TTC549 (cell line): ENCODE measurements around the gene NTSR1.

Experiments
- FAIRE-seq: peaks from 2 replicates; lab custom pipeline; 2012; peaks lifted over from hg19 to GRCh38; lab: Jason Lieb, UNC

NTSR1 gene

DNA sequence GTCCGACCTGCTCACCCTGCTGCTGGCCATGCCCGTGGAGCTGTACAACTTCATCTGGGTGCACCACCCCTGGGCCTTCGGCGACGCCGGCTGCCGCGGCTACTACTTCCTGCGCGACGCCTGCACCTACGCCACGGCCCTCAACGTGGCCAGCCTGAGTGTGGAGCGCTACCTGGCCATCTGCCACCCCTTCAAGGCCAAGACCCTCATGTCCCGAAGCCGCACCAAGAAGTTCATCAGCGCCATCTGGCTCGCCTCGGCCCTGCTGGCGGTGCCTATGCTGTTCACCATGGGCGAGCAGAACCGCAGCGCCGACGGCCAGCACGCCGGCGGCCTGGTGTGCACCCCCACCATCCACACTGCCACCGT, 885 bp downstream of the NTSR1 start:
- no peak for FAIRE-seq

DNA sequence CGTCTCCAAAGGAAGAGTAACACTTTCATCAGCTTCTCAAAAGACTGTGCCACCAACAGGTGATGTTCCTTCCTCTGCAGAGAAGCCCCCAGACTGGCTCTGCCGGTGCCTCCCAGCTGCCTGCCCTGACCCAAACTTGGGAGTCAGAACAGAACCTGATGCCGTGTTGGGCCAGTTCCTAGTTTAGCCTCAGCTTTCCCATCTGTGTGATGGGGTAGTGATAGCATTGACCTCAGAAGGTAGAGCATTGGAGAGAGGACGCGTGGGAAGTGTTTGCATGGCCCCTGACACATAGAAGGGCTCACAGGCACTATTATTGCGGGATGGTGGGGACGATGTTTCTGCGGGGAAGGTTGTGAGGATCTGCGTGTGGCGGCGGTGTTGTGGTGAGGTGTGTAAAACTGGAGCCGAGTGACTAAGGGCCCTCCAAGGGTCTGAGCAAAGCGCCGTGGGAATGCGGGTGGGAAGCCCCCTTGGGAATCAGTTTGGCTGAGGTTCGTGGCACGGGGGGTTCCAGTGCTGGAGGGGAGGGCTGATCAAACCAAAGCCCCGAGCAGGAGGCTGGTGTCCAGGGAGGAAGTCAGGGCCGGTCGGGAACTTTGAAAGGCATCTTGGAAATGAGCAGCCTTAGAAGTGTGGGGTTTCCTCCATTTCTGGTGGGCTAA, 1.7 kb downstream of the NTSR1 start:
- FAIRE-seq = no peak

DNA sequence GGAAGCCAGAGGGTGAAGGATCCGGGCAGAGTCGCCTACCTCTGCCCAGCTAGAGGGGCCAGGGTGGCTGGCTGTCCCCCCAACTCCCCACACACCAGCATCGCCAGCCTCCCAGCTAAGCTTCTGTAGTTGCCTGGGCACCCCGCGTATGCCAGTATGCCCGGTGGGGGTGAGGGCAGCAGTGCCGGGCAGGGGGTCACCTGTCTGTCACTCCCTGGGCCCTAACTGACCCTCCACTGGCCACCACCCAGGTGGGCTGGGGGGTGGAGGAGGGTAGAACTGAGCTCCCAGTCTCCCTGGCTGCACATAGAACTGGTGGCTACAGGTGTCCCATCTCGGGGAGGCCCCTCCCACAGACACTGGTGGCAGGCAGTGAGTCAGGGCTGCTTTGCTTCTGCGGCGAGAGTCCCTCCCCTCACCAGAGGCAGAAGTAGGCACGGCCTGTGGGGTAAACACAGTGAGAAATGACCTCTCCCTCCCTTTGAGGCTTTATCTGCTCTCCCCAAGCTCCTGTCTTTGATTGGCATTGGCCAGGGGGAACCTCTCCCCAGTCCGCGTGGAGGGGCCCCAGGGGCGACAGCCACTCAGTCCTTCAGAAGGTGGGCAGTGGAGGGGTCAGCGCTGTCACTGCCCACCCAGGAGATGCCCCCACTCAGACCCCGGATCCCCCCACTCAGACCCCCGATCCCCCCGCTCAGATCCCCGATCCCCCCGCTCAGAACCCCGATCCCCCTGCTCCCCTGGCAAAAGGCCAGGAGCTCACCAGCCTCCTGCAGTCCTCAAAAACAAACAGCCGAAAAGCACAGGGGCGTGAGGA, 2.5 kb downstream of the NTSR1 start:
- FAIRE-seq = no peak

DNA sequence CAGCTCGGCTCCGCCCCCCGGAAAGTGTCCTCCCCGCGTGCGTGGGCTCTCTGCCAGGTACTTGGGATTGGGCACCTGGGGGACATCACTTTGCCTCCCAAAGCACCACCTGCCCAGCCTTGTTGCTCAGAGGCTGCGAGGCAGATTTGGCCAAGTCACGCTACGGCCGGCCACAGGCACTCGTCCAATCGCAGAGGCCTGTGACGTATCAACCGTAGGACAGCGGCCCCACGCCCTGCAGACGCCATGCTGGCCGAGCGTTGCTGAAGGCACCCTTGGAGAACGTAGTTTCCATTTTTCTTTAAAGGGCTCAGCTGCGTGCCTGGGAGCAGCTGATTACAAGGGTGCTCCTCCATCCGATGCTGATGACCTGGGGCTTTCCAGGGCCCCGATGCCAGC, 3.1 kb downstream of the NTSR1 start:
- no peak for FAIRE-seq

DNA sequence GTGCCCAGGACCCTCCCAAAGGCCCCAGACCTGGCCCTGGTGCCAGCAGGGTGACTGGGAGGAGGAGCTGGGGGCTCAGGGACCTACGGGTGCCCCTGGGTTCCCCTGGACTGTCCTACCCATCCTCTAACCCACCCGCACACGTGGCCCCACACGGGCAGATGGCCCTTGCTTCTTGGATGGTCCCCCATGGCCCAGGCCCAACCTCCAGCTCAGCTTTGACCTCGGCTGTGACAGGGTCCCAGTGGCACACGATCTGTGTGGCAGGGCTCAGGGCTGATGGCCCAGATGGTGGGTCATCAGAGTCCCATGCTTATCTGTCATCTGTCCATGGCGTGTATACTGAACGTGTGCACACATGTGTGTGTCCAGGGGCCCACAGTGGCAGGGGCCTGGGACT, 4.0 kb downstream of the NTSR1 start:
- no peak for FAIRE-seq

DNA sequence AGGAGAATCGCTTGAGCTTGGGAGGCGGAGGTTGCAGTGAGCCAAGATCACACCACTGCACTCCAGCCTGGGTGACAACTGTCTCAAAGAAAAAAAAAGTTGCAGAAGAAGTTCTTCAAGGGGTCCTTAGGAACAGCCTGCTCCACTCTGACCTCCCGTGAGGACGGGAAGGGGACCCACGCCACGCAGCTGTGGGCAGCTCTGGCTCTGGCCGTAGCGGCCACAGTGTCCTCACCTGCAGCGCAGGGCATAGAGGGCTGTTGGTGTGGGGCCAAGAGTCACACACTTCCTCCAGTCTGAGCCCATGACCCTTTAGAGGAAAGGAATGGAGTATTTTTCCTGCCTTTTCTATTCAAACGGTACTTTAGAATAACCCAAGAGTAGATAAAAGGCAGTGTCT, 5.4 kb downstream of the NTSR1 start:
- no peak for FAIRE-seq

DNA sequence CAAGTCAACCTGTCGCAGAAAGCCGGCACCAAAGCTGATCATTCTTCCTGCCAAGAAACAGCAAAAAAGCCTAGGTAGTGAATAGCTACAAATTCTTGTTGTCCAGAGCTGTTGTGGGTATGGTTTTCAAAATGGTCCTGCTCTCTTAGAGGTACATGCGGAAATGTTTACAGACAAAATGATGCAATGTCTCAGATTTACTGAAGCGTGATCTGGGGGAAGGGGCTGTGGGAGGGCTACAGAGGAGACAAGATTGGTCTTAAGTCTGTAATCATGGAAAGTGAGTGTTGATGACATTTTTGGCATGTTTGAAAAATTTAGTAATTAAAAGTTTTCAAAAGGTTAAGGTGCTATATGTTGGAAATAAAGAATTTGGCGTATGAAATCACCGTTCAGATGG, 6.2 kb downstream of the NTSR1 start:
- FAIRE-seq = no peak

DNA sequence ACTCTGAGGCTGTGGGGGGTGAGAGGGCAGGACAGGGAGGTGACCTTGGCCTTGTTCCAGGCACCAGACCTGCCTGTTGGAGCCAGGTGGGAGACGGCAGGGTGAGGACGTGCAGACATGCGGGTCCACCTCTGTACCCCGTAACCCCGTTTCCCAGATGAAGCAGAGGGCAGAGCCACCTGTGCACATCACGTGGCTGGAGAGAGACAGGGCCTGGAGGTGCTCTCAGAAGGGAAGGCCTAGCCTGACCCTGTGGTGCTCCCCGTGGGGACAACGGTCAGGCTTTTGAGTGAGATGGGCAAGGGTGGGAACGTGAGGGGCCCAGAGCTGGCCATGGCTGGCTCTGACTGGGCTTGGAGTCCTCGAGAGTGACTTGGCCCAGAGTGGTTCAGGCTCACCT, 6.6 kb downstream of the NTSR1 start:
- no peak for FAIRE-seq

DNA sequence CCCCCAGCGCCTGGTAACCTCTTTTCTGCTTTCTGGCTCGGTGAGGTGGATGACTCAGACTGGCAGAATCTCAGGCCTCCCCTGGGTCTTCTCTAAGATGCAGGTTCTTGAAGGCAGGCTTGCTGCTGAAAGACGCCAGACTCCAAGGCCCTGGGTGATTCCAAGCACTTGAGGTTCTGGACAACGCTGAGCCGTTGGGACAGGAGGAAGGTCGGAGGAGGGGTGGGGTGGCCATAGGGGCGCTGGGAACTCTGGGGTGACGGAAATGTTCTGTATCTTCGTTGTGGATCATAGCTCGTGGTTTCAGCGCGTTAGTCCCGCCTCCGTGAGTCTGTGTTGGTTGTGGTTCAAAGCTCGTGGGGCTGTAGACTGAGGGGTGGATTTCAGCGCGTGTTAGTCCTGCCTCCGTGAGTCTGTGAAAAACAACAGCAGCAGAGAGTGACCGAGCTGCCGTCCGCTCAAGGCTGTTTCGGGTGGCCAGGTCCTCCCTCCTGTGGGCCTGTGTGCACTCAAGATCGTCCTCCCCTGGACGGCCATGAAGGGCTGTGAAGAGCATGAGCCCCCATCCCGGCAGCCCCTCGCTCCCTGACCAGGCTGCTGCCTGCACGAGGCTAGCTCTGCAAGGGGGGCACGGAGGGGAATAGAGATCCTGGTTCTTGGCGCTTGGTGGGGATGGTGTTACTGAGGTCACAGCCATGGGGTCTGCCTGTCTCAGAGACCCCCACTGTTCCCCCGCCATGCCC, 7.7 kb downstream of the NTSR1 start:
- no peak for FAIRE-seq

DNA sequence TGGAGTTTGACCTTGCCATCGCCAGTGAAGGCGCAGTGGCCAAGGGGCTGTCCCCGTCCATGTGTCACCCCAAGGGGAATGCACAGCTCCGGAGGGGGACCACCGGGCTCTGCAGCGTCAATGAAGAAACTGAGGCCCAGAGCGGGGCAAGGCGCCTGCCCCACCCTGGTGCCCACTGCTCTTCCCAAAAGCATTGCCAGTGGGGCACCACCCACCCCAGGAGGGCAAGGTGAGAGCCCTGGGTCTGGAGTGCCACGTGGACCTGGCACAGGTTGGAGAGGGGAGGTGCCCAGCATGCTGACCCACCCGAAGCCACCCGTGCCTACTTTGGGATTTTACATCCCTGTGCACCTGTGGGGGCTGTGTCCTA, 8.3 kb downstream of the NTSR1 start:
- FAIRE-seq = no peak

DNA sequence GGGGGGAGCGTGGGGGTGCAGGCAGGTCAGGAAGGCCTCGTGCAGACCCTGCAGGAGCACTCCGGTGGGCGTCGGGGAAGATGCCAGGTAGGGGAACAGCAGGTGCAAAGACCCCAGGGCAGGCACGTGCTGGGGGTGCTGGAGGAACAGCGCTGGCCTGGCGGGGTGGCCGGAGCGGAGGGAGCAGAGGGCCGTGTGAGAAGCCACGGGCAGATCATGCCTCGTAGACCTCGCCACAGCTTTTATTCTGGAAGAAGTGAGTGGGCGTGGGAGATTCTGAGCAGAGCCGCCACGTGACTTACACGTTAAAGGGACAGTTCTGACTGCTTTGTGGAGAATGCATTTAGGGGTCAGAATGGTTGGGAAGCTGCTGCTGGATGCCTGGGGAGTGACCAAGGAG, 9.3 kb downstream of the NTSR1 start:
- no peak for FAIRE-seq

DNA sequence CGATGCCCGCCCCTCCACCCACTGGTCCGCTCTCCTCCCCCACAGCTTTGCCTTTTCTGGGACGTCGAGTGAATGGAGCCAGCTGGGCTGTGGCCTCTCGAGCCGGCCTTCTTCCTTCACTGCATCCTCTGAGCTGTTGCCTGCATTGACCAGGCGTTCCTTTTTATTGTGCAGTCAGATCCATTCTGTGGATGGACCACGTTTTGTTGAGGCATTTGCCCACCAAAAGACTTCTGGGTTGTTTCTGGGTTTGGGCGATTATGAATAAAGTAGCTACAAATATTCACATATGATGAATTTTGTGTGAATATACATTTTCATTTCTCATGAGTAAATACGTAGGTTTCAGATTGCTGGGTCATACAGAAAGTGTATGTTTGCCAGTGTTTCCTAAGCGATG, 9.9 kb downstream of the NTSR1 start:
- FAIRE-seq = no peak

DNA sequence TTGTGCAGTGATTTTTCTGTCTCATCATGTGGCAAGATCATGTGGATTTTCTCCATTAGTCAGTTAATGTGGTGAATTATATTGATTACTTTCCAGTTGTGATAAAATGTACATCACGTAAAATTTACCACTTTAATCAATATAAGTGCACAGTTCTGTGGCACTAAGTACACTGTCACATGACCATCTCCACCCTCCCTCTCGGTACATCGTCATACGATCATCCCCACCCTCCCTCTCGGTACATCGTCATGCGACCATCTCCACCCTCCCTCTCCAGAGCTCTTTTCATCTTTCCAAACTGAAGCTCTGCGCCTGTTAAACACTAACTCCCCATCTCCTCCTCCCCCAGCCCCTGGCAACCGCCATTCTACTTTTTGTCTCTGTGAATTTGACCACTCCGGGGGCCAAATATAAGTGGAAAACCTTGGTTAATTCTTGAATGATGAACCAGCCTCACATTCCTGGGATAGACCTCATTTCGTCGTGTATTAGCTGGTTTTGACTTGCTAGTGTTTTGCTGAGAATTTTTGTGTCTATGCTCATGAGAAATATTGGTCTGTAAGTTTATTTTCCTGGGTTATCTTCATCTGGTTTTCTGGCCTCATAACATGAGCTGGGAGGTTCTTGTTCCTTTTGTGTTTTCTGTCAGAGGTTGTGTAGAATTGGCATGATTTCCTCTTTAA, 10.8 kb downstream of the NTSR1 start:
- FAIRE-seq = no peak

DNA sequence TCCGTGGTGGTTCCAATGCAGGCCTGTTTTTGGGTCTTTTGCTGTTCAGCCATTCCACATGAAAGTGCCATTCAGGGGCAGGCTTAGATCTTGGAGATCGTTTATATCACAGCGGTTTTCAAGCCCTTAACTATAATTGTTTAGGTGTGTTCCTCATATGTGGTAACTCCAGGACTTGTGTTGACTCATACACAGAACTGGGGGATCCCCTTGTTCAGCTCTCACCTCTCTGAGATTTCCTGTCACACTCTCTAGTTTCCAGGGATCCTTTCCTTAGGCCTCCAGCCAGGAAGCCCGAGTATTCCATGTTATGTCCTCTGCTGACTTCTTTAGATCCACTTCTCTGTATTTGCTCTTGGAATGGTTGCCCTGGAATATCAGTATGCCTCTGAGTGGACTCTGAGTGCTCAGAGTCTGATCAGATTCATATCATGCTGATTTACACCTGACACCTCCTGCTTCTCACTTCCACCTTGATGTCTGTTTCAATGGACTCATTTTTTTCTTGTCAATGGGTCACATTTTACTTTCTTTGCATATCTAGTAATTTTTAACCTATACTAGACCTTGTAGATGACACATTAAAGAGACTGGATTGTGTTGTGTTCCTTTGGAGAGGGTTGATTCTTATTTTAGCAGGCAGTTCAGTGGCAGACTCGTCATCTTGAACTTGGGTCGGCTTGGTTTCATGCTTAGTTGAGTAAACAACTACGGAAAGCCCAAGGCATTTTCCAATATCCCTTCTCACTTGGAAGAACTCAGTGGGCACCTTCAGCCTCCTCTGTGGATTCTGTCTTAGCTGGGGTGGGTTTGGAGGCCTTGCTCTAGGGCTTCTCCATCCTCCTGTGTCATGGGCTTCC, 13.1 kb downstream of the NTSR1 start:
- FAIRE-seq = no peak

DNA sequence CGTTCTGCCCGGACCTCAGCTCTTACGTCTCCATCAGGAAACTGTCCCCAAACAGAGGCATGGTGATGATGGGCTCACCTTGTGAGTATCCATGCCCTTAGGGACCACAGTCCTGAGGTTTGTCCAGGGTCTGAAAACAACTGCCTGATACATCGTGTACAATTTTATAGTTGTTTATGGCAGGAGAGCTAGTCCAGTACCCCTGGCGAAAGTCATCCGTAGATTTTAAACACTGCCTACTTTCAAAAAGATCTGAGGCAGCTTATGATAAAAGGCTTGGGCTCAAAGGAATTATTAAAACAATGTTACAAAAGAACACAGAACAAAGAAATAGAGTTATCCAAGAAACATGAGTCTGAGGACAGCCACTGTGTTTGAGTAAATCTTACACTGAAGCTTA, 14.0 kb downstream of the NTSR1 start:
- no peak for FAIRE-seq

DNA sequence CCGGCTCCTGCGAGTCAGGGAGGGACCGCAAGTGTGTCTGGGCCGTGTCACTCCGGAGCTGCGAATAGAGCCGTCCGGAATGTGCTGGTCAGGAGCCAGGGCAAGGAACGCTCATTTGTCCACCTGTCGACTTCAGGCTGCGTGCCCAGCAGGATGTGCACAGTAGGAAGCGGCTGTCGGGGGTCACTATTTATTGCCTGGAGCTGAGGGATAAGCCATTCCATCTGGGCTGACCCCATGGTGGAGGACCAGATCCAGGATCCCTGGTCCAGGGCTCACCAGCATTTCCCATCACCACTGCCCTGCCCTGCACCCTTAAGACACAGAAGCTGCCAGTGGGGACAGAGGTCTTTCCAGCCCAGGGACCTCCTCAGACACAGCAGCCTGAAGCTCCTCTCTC, 14.7 kb downstream of the NTSR1 start:
- no peak for FAIRE-seq

DNA sequence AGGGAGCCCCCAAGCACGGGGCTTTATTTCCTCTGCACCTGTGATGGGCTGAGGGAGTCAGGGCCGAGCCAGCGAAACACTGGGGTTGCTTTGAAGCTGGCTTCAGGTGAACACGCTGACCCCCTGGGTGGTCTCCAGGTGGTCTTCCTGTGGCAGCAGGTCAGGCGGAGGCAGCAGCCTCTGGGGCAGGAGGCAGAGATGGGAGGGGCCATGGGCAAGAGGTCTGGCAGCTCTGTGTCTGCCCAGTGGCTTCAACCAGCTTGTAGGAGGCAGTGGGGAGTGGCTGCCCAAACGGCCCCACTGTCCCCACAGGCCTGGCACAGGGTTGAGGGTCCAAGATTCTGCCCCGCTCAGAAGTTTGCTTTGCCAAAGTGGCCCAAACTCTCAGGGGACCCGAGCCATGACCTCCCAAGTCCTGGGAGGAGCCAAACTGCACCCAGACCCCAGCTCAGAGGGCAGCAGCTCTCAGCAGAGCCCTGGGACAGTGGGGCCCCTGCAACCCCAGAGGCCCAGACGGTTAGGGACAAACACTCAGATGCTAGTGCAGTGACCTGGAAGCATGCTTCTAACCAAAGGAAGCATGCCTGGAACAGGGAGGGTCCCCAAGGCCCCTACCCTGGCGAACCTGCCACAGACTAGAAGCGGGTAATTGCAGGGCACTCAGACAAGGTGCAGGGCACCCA, 15.3 kb downstream of the NTSR1 start:
- no peak for FAIRE-seq

DNA sequence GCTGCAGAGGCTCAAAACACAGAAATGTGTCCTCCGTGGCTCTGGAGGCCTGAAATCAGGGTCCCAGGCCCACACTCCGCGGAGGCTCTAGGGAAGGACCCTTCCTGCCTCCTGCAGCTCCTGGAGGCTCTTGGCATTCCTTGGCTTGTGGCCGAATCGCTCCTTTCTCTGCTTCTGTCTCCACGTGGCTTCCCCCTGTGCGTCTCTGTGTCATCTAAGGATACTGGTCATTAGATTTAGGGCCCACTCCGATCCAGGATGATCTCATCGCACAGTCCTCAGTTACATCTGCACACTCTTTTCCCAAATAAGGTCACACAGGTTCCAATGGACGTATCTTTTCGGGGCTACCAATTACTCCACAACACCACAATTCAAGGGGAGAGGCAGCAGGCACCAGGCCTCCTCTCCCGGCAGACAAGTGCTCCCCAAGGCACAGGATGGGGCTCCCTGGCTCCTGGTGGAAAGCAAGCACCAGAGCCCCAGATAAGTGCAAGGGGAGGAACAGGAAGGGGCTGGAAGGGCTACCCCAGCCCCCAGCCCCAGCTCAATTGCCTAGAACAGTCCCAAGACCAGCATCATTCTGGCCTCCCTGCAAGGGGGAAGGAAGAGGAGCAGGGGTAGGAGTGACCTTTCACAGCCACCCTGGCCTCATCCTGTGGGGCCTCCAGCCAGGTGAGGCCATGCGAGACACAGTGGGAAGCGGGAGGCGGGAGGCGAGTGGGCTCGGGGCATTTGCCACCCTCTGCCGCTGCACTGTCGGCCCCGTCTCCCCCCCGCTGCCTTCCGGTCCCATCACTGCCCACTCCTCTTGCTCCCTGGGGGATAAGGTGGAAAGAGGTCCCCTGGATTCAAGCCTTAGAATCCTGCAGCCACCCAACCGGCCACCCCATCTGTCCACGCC, 16.3 kb downstream of the NTSR1 start:
- FAIRE-seq = no peak

DNA sequence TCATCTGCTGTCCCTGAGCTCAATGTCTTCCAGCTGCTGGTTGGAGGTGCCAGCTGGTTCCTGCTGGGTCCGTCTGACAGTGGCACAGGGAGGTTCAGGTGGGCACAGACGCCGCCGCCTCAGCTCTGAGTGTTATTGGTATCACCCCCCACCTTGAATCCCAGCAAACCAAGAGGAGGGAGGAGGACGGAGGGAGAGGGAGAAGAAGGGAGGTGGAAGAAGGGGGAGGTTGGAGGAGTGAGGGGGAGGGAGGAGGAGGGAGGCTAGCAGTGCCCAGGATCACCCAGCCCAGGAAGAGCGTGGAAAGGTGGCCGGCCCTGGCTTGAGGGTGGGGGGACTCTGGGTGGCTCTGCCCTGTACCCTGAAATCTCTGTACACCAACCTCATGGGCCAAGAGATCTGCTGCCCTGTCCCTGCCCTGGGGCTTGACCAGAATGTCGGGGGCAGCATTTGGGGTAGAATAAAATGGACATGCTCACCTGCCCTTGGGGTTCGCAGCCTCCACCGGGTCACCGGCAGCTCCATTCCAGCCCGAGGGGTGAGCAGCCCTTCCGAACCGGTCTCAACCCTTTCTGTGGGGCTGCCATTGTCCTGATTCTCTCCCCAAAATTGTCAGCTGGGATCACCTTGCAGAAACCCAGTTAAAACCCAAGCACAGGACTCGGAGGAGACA, 17.1 kb downstream of the NTSR1 start:
- FAIRE-seq = no peak

DNA sequence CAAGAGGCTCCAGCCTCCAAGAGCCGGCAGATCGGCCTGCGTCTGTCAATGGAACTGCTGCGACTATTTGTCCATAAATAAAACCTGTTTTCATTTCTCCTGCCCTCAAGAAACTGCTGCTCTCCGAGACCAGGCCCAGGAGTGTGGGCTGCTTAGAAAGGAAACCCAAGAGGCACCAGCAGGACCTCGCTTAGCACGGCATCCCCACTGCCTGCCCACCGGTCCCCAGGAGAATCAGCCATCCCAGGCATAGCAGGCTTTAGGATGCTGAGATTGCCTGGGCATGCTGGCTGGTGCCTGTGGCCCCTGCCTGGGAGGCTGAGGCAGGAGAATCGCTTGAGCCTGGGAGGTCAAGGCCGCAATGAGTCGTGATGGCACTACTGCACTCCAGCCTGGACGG, 17.6 kb downstream of the NTSR1 start:
- FAIRE-seq = no peak
